Activated CD4-positive, alpha-beta T cell treated with anti-CD3 and anti-CD28 coated beads for 36 hours (primary cell): ENCODE data around the gene SNAPC3. TPM values are rescaled to one million over a fixed set of nuclear protein-coding genes. Genes with fewer than 3 reads are reported as not detected.

Experiments
- ATAC-seq: fragments of 200-7000 bp; cut with Tn5 transposase; one replicate; pipeline ENCODE4 v1.10.0; 2021; ENCODE audit warnings: mild to moderate bottlenecking, moderate library complexity
- CTCF ChIA-PET: fragments of 350-600 bp; sonication (Branson Sonifier 250); formaldehyde crosslinking; loops from one replicate; lab custom pipeline; 2021; ENCODE audit warnings: antibody characterized with exemption; lab: Charles Lee
- POLR2A ChIA-PET: fragments of 350-600 bp; sonication (Branson Sonifier 250); formaldehyde crosslinking; loops from one replicate; lab custom pipeline; 2021; ENCODE audit warnings: antibody characterized with exemption, inconsistent platforms; lab: Charles Lee
- DNase-seq: peaks from one replicate; pipeline ENCODE4 v3.0.0-alpha.2; 2020
- H3K27ac Mint-ChIP-seq: one replicate; pipeline ENCODE4 v1.8.0; 2021; ENCODE audit warnings: mixed read lengths
- H3K27me3 Mint-ChIP-seq: one replicate; pipeline ENCODE4 v1.8.0; 2021; ENCODE audit warnings: mixed read lengths
- H3K36me3 Mint-ChIP-seq: one replicate; pipeline ENCODE4 v1.8.0; 2021; ENCODE audit warnings: low read depth, mixed read lengths
- H3K4me1 Mint-ChIP-seq: one replicate; pipeline ENCODE4 v1.8.0; 2021; ENCODE audit warnings: mixed read lengths
- H3K4me3 Mint-ChIP-seq: one replicate; pipeline ENCODE4 v1.8.0; 2021; ENCODE audit warnings: mild to moderate bottlenecking, moderate library complexity, mixed read lengths
- H3K9me3 Mint-ChIP-seq: one replicate; pipeline ENCODE4 v1.8.0; 2021; ENCODE audit warnings: low read depth, mixed read lengths
- intact Hi-C, 2 experiments: fragments of 100-400 bp; cut with DNase I in 1 of 2; cut with micrococcal nuclease in 1 of 2; formaldehyde crosslinking; loops; one replicate each; pipeline versions ENCODE4 v1.14.2 to v1.15.1; 2022 to 2024; cut with DNase I, micrococcal nuclease
- total RNA-seq, 2 experiments: library from RNA; stranded (reverse); gene quantifications; one replicate each; pipeline ENCODE4 v1.2.3, GENCODE V29; 2021

SNAPC3 gene
- total RNA-seq, 2 experiments from 2014 or later, result 37.8 to 39.6 TPM

- Mint-ChIP-seq H3K4me3 (no peak overlapping the region), H3K27ac (no peak overlapping the region), H3K36me3 (peaks cover 32% of the 10 kb centered on the region)
Observed at GRCh38 chr9:15453956-15454355, 31.3 kb downstream of the SNAPC3 start.

GRCh38 chr9:15461056-15461455, 38.4 kb downstream of the SNAPC3 start:
- ChIA-PET CTCF (interaction anchor here (1.1 to 1.6 kb wide), 2 partner anchors 14 to 15 kb away, joined by 3 to 4 read pairs; no protein-coding TSS in a partner anchor), POLR2A (no interaction called here)
- intact Hi-C loops, result no loop called here
- Mint-ChIP-seq H3K9me3 (no peaks in the 10 kb centered on the region), H3K27me3 (no peaks in the 10 kb centered on the region), H3K4me1 (no peaks in the 10 kb centered on the region), H3K27ac (no peak overlapping the region), H3K36me3 (peaks cover 30% of the 10 kb centered on the region), H3K4me3 (no peak overlapping the region)
- ATAC-seq (peak; percentile 39), DNase-seq (no peak)

More at GRCh38 chr9:15453956-15454355, 31.3 kb downstream of the SNAPC3 start:
- intact Hi-C loops, result no loop called here
- POLR2A ChIA-PET, result interaction anchor here (0.6 kb wide), 1 partner anchor 19 kb away, joined by 3 read pairs; no protein-coding TSS in a partner anchor
- ATAC-seq, result no peak
- CTCF ChIA-PET, result no interaction called here
- H3K4me1 Mint-ChIP-seq, result no peaks in the 10 kb centered on the region
- H3K27me3 Mint-ChIP-seq, result no peaks in the 10 kb centered on the region
- no peak for DNase-seq
- no peaks in the 10 kb centered on the region for H3K9me3 Mint-ChIP-seq

DNA sequence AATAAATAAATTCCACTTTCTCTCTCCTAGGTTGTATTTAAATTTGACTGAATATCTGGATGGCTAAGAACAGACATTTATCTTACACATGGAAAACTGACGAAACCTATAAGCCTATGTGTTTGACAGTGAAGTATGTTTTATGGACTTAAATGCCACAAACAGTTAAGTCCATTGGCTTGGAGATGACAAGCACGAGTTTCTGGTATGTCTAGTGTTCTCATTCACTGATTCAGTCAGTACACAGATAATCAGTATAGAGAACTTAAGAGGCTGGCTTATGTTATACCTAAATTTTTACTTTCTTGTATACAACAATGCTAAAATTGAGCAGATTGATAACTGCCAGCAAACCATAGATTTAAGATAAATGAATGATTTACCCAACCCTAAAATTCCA, 38.9 kb downstream of the SNAPC3 start:
- POLR2A ChIA-PET, result no interaction called here
- DNase-seq, result no peak
- no peak for ATAC-seq
- no peak overlapping the region for H3K27ac Mint-ChIP-seq
- intact Hi-C loops, result no loop called here
- H3K27me3 Mint-ChIP-seq, result no peaks in the 10 kb centered on the region
- H3K9me3 Mint-ChIP-seq, result no peaks in the 10 kb centered on the region
- CTCF ChIA-PET, result interaction anchor here (0.9 kb wide), 1 partner anchor 28 kb away, joined by 3 read pairs; no protein-coding TSS in a partner anchor
- H3K4me3 Mint-ChIP-seq, result no peak overlapping the region
- H3K4me1 Mint-ChIP-seq, result no peaks in the 10 kb centered on the region
- peaks cover 31% of the 10 kb centered on the region for H3K36me3 Mint-ChIP-seq

DNA sequence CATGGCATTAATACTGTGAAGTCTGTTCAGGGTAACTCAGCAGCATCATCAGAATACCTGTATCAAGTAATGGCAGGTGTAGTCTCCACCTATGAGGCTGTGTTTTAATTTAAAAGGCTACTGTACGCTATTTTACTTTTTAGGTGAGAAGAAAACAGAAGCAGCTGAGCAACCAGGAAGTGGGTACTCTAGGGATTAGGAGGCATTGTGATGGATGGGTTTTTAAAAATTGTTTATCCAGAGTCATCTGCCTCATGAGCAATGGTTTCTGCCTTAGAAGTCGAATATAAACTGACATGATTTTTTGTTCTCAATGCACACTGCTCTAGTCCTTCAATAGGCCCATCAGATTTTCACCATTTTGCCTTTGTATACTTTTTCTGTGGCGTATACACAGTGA, 45.5 kb downstream of the SNAPC3 start:
- Mint-ChIP-seq H3K4me3 (no peak overlapping the region), H3K9me3 (no peaks in the 10 kb centered on the region), H3K27ac (no peak overlapping the region), H3K27me3 (no peaks in the 10 kb centered on the region), H3K36me3 (peaks cover 50% of the 10 kb centered on the region), H3K4me1 (peaks cover 11% of the 10 kb centered on the region)
- CTCF ChIA-PET, result interaction anchor here (1.1 kb wide), 1 partner anchor 13 kb away, joined by 6 read pairs; no protein-coding TSS in a partner anchor
- intact Hi-C loops, result no loop called here
- DNase-seq, result no peak
- ATAC-seq, result no peak
- POLR2A ChIA-PET, result interaction anchor here (0.7 kb wide), 1 partner anchor 8 kb away, joined by 3 read pairs; no protein-coding TSS in a partner anchor

DNA sequence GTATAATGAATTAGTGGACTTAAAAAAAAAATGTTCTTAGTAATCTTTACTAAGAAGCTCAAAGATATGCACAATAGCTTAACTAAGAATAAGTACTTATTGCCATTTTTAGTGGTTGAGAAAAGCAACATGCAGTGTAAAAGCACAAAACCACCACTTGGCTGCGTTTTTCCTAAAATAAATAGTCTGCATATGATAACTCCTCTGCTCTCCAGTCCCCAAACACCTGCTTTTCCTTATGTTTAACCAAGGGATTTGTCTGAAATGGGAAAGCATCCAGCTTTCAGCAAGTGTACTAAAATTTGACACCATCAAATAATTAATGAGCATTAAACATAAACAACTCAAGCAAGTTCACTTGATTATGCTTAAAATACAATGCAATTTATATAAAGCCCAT, 46.7 kb downstream of the SNAPC3 start:
- Mint-ChIP-seq H3K36me3 (peaks cover 53% of the 10 kb centered on the region), H3K4me3 (no peak overlapping the region), H3K27ac (no peak overlapping the region), H3K9me3 (no peaks in the 10 kb centered on the region), H3K27me3 (no peaks in the 10 kb centered on the region), H3K4me1 (peaks cover 18% of the 10 kb centered on the region)
- POLR2A ChIA-PET, result no interaction called here
- DNase-seq, result no peak
- CTCF ChIA-PET, result interaction anchor here (0.8 to 1.7 kb wide), 8 partner anchors 9 to 137 kb away, joined by 4 to 7 read pairs (median 4); no protein-coding TSS in a partner anchor
- intact Hi-C loops, result no loop called here
- ATAC-seq, result no peak

- H3K36me3 Mint-ChIP-seq, result peaks cover 53% of the 10 kb centered on the region
- no peak for DNase-seq
- H3K4me3 Mint-ChIP-seq, result no peak overlapping the region
- H3K27me3 Mint-ChIP-seq, result no peaks in the 10 kb centered on the region
- intact Hi-C loops, result loop anchor here in 1 of 2 experiments (5.0 kb wide), 1 partner anchor 37 kb away; no protein-coding TSS in a partner anchor
- no peak overlapping the region for H3K27ac Mint-ChIP-seq
- H3K4me1 Mint-ChIP-seq, result peaks cover 18% of the 10 kb centered on the region
- ATAC-seq, result no peak
- no peaks in the 10 kb centered on the region for H3K9me3 Mint-ChIP-seq
- ChIA-PET POLR2A (no interaction called here), CTCF (interaction anchor here (0.6 to 1.7 kb wide), 7 partner anchors 10 to 136 kb away, joined by 4 to 7 read pairs (median 5); no protein-coding TSS in a partner anchor)
Observed at GRCh38 chr9:15469862-15470261, 47.2 kb downstream of the SNAPC3 start.

- ChIA-PET CTCF (interaction anchor here (0.5 to 1.6 kb wide), 4 partner anchors 12 to 30 kb away, joined by 3 to 4 read pairs (median 3); no protein-coding TSS in a partner anchor), POLR2A (interaction anchor here (0.8 kb wide), 1 partner anchor 8 kb away, joined by 3 read pairs; no protein-coding TSS in a partner anchor)
- Mint-ChIP-seq H3K36me3 (peaks cover 37% of the 10 kb centered on the region), H3K4me3 (no peak overlapping the region), H3K27me3 (no peaks in the 10 kb centered on the region), H3K4me1 (peaks cover 25% of the 10 kb centered on the region), H3K9me3 (no peaks in the 10 kb centered on the region), H3K27ac (no peak overlapping the region)
- intact Hi-C loops, result no loop called here
- ATAC-seq, result no peak
- DNase-seq, result no peak
Observed at GRCh38 chr9:15475923-15476536, 53.4 kb downstream of the SNAPC3 start.

DNA sequence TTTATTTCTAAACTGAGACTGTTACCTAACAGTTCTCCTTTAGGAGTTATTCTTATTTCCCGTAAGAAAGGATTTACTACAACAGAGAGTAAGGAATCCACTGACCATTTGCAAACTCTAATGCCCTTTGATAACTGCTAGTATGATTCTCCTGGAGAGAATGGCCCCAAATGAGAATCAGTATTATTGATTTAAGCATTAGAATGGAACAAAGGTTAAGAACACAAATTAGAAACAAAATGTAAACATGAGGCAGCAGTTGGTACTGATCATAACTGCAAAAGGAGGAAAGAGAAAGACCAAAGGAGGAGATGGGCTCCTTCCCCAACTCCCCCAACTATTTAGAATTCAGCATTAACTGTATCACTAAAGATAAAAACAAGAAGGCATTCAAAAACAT, 57.4 kb downstream of the SNAPC3 start:
- intact Hi-C loops, result no loop called here
- Mint-ChIP-seq H3K36me3 (peaks cover 37% of the 10 kb centered on the region), H3K4me1 (peaks cover 30% of the 10 kb centered on the region), H3K27ac (no peak overlapping the region), H3K4me3 (no peak overlapping the region), H3K9me3 (no peaks in the 10 kb centered on the region), H3K27me3 (no peaks in the 10 kb centered on the region)
- DNase-seq (no peak), ATAC-seq (no peak)
- ChIA-PET POLR2A (no interaction called here), CTCF (no interaction called here)

DNA sequence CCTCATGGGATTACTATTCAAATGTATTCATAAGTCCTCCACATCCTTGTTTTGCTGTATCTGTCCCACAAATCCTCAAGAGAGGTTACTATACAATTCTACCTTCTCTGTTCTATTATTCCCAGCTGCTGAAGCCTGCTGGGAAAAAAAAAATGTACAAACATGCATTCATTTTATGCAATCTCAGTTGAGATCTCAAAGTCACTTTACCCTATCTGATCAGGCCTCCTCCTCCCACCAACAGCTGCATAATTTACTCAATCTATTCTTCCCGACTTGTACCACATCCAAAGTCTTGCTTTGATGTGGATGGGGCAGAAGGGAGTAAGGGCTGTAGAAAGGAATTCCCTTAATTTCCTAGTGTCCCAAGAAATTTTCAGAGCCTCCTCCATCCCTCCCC, 59.5 kb downstream of the SNAPC3 start:
- DNase-seq (no peak), ATAC-seq (no peak)
- peaks cover 40% of the 10 kb centered on the region for H3K36me3 Mint-ChIP-seq
- intact Hi-C loops, result no loop called here
- H3K27ac Mint-ChIP-seq, result peak overlapping the region; percentile 1
- ChIA-PET CTCF (interaction anchor here (0.8 to 1.1 kb wide), 4 partner anchors 8 to 270 kb away, joined by 3 to 4 read pairs (median 4); no protein-coding TSS in a partner anchor), POLR2A (no interaction called here)
- H3K9me3 Mint-ChIP-seq, result no peaks in the 10 kb centered on the region
- H3K4me1 Mint-ChIP-seq, result peaks cover 41% of the 10 kb centered on the region
- H3K4me3 Mint-ChIP-seq, result no peak overlapping the region
- H3K27me3 Mint-ChIP-seq, result no peaks in the 10 kb centered on the region

- ChIA-PET CTCF (interaction anchor here (1.4 kb wide), 1 partner anchor 121 kb away, joined by 5 read pairs; no protein-coding TSS in a partner anchor), POLR2A (no interaction called here)
- DNase-seq, result no peak
- H3K4me3 Mint-ChIP-seq, result no peak overlapping the region
- H3K36me3 Mint-ChIP-seq, result peaks cover 40% of the 10 kb centered on the region
- H3K27me3 Mint-ChIP-seq, result no peaks in the 10 kb centered on the region
- H3K4me1 Mint-ChIP-seq, result peaks cover 44% of the 10 kb centered on the region
- intact Hi-C loops, result loop anchor here in 1 of 2 experiments (5.0 kb wide), 3 partner anchors 53 to 208 kb away; no protein-coding TSS in a partner anchor
- ATAC-seq, result peak; percentile 34
- H3K9me3 Mint-ChIP-seq, result no peaks in the 10 kb centered on the region
- peak overlapping the region; percentile 72 for H3K27ac Mint-ChIP-seq
Observed at GRCh38 chr9:15484802-15485201, 62.1 kb downstream of the SNAPC3 start.

DNA sequence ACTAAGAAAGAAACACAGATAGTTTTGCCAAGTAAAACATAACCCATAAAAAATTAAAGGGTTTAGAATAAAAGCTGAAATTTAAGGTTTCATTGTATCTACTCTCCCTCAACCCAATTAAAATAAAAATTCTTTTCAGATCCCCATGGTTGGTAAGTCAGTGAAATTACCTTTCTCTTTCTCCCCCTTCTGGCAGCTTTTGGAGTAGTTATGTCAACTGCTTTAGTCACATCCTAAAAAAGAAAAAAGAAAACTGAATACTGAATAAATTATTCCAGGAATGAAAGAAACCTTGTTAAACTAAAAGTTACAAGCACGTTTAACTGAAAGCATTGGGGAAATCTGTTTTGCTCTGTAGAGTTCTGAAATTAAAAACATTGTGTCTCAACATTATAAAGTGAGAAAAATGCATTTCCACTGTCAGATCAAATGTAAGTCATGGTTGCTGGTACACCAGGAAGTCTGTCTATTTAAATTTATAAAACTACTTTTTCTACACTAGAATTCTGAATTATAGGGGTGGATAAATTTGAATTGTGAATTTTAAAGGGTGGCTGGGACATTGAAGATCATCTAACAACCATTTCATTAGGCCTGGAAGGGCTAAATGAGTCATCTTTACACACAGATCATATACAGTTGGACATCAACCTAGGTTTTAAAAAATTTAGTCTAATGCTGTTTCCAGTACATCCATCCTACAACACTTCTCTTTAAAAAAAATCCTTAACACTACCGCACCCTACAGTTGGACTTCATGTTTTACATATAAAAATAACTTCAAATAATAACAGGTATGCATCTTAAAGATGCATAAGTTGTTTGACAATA, 63.4 kb downstream of the SNAPC3 start:
- POLR2A ChIA-PET, result interaction anchor here (1.0 kb wide), 1 partner anchor 24 kb away, joined by 3 read pairs; no protein-coding TSS in a partner anchor
- no peak overlapping the region for H3K4me3 Mint-ChIP-seq
- no peaks in the 10 kb centered on the region for H3K9me3 Mint-ChIP-seq
- ATAC-seq (peak; percentile 61), DNase-seq (no peak)
- H3K4me1 Mint-ChIP-seq, result peaks cover 41% of the 10 kb centered on the region
- no peaks in the 10 kb centered on the region for H3K27me3 Mint-ChIP-seq
- peaks cover 45% of the 10 kb centered on the region for H3K36me3 Mint-ChIP-seq
- peak overlapping the region; percentile 72 for H3K27ac Mint-ChIP-seq
- intact Hi-C loops, result loop anchor here (1.0 to 5.0 kb wide), 4 partner anchors 47 to 209 kb away; no protein-coding TSS in a partner anchor
- CTCF ChIA-PET, result interaction anchor here (0.6 to 1.0 kb wide), 3 partner anchors 15 to 58 kb away, joined by 3 to 5 read pairs (median 3); no protein-coding TSS in a partner anchor
